HG03060 (cell line): ENCODE data around the gene STEAP3.

Experiments
- ATAC-seq: cut with Tn5 transposase; IDR thresholded peaks from one replicate; pipeline ENCODE4 v1.9.1; 2021; ENCODE audit warnings: low read depth, moderate number of reproducible peaks; ENCODE audit not compliant: unreplicated experiment

The STEAP3 gene

GRCh38 chr2:119245076-119245840 is 21.6 kb downstream of the STEAP3 start:
- no peak for ATAC-seq

GRCh38 chr2:119245841-119246230 is 22.2 kb downstream of the STEAP3 start:
- ATAC-seq: no peak

- ATAC-seq: no peak
These were observed 23.5 kb downstream of the STEAP3 start for GRCh38 chr2:119246884-119247843.

GRCh38 chr2:119247844-119248271 is 24.2 kb downstream of the STEAP3 start:
- no peak for ATAC-seq

- ATAC-seq: no peak
These were observed 24.7 kb downstream of the STEAP3 start for GRCh38 chr2:119248311-119248710.

GRCh38 chr2:119248751-119249150 is 25.1 kb downstream of the STEAP3 start:
- no peak for ATAC-seq

GRCh38 chr2:119249311-119249710 is 25.7 kb downstream of the STEAP3 start:
- ATAC-seq: no peak

- no peak for ATAC-seq
These were observed 26.5 kb downstream of the STEAP3 start for GRCh38 chr2:119249855-119250717.

- ATAC-seq: no peak
These were observed 27.2 kb downstream of the STEAP3 start for GRCh38 chr2:119250718-119251290.

GRCh38 chr2:119251652-119252051 is 28.0 kb downstream of the STEAP3 start:
- ATAC-seq: no peak

GRCh38 chr2:119252186-119253113 is 28.8 kb downstream of the STEAP3 start:
- no peak for ATAC-seq

- no peak for ATAC-seq
These were observed 29.6 kb downstream of the STEAP3 start for GRCh38 chr2:119253114-119253702.

- ATAC-seq: no peak
These were observed 30.3 kb downstream of the STEAP3 start for GRCh38 chr2:119253760-119254600.

GRCh38 chr2:119254601-119255080 is 31.0 kb downstream of the STEAP3 start:
- no peak for ATAC-seq

GRCh38 chr2:119255760-119256581 is 32.3 kb downstream of the STEAP3 start:
- ATAC-seq: no peak

- no peak for ATAC-seq
These were observed 32.9 kb downstream of the STEAP3 start for GRCh38 chr2:119256582-119256921.

- ATAC-seq: no peak
These were observed 33.6 kb downstream of the STEAP3 start for GRCh38 chr2:119257198-119257597.
